Kidney epithelial cell (primary cell): ENCODE measurements around the gene AANAT. TPM values are rescaled to one million over a fixed set of nuclear protein-coding genes. Genes with fewer than 3 reads are reported as not detected.

ENCODE experiments used
- DNase-seq: peaks from one replicate; pipeline ENCODE4 v3.0.0-alpha.2; 2010; ENCODE audit warnings: low read depth
- H3K27me3 ChIP-seq: 2 replicates; pipeline ENCODE4 v1.6.0; 2011; ENCODE audit warnings: low read length; ENCODE audit not compliant: control insufficient read depth, insufficient read depth
- H3K36me3 ChIP-seq: 2 replicates; pipeline ENCODE4 v1.5.1; 2011; ENCODE audit warnings: low read length; ENCODE audit not compliant: control insufficient read depth, insufficient read depth
- H3K4me3 ChIP-seq: 2 replicates; pipeline ENCODE4 v1.5.1; 2011; ENCODE audit warnings: low read depth, mild to moderate bottlenecking, control low read depth, low read length
- CTCF ChIP-seq: IDR thresholded peaks from 2 replicates; pipeline ENCODE4 v1.5.1; 2011; ENCODE audit warnings: mild to moderate bottlenecking, moderate library complexity, low read length, control low read depth, inconsistent platforms; ENCODE audit not compliant: insufficient read depth, poor library complexity, severe bottlenecking
- total RNA-seq: library from RNA; depleted of rRNA; stranded (reverse); fragments of >200 nt; gene quantifications from 2 replicates; pipeline ENCODE4 v1.2.3, GENCODE V29; 2015

The AANAT gene
- total RNA-seq, 1 donor from 2014 or later = not detected

DNA sequence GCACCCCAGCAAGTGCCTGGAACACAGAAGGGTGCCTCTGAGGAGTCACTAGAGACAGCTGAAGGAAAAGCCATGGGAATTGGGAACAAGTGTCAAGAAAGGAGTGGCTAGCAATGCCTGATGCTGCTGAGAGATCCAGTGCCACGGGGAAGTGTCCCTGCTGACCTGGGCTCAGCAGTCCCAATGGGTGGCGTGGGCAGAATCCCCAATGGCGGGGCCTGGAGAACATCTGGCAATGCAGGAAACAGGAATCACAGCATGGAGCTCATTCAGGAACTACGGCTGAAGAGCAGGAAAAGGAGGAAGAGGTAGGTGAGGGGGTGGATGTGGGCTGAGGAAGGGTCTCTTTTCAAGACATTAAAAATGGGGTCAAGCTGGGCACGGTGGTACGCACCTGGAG lies 44.5 kb upstream of the AANAT start:
- DNase-seq = no peak
- Histone ChIP-seq H3K27me3 (no peaks in the 10 kb centered on the region), H3K36me3 (no peaks in the 10 kb centered on the region), H3K4me3 (no peak overlapping the region)
- TF ChIP-seq CTCF = no peak

DNA sequence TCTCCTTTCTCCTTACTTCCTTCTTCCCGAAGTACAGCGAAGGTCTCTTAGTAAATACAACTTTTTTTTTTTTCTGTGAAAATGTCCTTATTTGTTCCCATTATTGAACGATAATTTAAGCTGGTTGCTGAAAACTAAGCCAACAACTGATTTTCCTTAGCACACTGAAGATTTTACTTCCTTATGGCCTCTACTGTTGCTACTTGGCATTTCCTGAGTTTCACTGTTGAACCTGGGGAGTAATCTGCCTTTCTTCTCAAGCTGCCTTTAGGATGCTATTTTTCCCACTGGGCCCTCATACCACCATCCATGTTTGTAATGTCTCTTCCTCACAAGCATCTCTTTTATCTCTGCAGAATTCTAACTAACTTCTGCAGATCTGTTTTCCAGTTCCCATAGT lies 40.5 kb upstream of the AANAT start:
- TF ChIP-seq CTCF = no peak
- Histone ChIP-seq H3K27me3 (no peaks in the 10 kb centered on the region), H3K36me3 (no peaks in the 10 kb centered on the region), H3K4me3 (no peak overlapping the region)
- DNase-seq = no peak

DNA sequence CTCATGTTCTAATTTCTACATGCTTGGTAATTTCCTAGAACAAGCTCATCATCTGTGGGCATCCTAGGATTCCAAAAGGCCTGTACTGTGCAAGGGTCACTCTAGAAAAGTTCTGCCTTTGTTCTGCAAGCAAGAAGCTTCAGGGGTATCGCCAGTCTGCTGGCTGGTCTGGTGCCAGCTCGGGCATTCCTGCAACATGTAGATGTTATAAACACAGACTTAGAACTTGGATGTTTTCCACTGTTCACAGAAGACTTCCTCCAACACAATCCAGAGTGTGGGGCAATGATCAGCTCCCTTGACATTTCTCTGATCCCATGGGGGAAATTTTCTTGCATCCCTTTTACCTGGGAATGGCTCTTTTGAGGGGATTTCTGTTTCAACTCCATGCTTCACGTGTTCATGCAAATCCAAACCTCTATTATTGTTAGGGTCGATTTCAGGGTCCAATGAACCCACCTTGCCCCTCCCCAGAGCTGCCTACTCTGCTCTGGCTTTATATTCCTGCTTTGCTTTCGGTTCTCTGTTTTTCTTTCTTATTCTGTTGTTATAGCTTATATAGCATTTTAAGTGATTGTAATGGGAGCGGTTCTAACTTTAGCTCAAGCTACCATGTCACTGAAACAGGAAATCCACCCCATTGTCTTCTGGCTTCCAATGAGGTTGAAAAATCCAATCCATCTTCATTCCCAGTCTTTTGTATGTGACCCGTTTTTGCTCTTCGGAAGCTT lies 39.7 kb upstream of the AANAT start:
- no peak for TF ChIP-seq CTCF
- no peaks in the 10 kb centered on the region for H3K36me3 ChIP-seq
- DNase-seq = no peak
- H3K27me3 ChIP-seq = no peaks in the 10 kb centered on the region
- no peak overlapping the region for H3K4me3 ChIP-seq

GRCh38 chr17:76428511-76428910 lies 38.9 kb upstream of the AANAT start:
- Histone ChIP-seq H3K27me3 (no peaks in the 10 kb centered on the region), H3K36me3 (no peaks in the 10 kb centered on the region), H3K4me3 (no peak overlapping the region)
- no peak for TF ChIP-seq CTCF
- DNase-seq = no peak

GRCh38 chr17:76431509-76431908 lies 35.9 kb upstream of the AANAT start:
- no peak overlapping the region for H3K4me3 ChIP-seq
- H3K27me3 ChIP-seq = no peaks in the 10 kb centered on the region
- TF ChIP-seq CTCF = no peak
- DNase-seq = no peak
- H3K36me3 ChIP-seq = no peaks in the 10 kb centered on the region

DNA sequence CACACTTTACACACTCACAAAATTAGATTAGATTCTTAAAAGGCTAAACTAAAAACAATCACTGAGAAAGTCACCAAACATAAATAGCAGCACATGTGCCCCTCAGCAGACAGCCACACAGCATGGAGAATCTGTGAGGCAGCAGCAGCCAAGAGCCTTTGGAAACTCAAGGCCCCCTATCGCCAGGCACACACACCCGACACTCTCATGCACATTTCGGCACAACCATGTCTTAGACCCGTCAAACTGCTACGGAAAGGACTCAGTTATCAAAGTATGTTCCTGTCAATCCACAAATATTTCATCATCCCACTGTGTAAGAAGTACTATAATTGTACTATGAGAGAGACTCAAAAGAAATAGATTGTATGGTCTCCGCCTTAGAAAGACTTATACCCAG lies 35.4 kb upstream of the AANAT start:
- no peaks in the 10 kb centered on the region for H3K36me3 ChIP-seq
- no peak for DNase-seq
- no peak for TF ChIP-seq CTCF
- H3K4me3 ChIP-seq = no peak overlapping the region
- H3K27me3 ChIP-seq = no peaks in the 10 kb centered on the region
